ENCODE measurements around the gene DAND5.

DNA sequence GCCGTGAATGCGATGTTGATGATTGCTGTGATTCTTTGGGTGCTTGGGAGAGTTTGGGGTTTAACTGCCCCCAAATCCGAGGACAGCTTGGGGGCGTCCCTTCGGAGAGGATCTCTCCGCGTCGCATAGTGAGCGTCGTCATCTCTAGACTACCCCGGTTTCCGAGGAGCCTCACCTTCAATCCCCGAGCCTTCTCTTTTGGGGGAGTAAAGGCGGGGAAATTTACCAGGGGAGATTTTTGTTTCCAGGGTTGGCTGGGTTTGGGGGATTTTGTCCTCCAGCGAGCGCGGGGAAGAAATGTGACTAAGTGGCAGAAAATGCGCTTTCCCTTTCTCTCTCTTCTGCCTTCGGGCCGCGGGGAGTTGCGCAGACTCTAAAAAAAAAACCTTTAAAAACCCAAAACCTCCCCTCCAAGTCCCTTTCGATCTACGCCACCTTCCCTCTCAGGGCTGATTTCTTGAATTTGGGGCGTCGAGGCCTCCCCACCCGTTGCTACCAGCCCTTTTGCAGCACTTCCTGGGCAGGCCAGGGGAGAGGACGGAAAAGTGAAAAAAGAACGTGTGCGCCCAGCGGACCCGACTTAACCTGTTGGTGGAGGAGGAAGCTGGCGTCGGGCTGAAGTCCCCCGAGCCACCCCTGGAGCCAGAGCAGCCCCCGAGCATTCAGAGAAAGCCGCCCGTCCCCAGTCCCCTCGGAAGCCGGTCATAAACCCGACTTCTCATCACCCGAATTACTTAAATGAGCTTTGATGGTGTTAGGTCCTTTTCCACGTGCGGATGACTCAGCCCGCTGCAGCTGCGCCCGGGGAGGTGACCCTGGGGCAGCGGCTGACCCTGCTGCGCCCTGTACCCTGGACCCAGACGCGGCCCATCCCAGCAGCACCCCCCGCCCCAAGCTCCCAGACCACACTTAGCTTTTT lies 43.6 kb downstream of the DAND5 start:
- TF ChIP-seq, protein P1, sequence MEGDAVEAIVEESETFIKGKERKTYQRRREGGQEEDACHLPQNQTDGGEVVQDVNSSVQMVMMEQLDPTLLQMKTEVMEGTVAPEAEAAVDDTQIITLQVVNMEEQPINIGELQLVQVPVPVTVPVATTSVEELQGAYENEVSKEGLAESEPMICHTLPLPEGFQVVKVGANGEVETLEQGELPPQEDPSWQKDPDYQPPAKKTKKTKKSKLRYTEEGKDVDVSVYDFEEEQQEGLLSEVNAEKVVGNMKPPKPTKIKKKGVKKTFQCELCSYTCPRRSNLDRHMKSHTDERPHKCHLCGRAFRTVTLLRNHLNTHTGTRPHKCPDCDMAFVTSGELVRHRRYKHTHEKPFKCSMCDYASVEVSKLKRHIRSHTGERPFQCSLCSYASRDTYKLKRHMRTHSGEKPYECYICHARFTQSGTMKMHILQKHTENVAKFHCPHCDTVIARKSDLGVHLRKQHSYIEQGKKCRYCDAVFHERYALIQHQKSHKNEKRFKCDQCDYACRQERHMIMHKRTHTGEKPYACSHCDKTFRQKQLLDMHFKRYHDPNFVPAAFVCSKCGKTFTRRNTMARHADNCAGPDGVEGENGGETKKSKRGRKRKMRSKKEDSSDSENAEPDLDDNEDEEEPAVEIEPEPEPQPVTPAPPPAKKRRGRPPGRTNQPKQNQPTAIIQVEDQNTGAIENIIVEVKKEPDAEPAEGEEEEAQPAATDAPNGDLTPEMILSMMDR (IDR thresholded peaks at IDR 0.05): no peak
- no peak for TF ChIP-seq ZFX (IDR thresholded peaks at IDR 0.05; ENCODE audit: borderline replicate concordance)
